ENCODE data around the gene PROSER2.
"Not testable (repeated sequence)": the region's sequence is repeated elsewhere in the genome, so short reads cannot be mapped to it uniquely, and the experiment has no call there.

Gene PROSER2

DNA sequence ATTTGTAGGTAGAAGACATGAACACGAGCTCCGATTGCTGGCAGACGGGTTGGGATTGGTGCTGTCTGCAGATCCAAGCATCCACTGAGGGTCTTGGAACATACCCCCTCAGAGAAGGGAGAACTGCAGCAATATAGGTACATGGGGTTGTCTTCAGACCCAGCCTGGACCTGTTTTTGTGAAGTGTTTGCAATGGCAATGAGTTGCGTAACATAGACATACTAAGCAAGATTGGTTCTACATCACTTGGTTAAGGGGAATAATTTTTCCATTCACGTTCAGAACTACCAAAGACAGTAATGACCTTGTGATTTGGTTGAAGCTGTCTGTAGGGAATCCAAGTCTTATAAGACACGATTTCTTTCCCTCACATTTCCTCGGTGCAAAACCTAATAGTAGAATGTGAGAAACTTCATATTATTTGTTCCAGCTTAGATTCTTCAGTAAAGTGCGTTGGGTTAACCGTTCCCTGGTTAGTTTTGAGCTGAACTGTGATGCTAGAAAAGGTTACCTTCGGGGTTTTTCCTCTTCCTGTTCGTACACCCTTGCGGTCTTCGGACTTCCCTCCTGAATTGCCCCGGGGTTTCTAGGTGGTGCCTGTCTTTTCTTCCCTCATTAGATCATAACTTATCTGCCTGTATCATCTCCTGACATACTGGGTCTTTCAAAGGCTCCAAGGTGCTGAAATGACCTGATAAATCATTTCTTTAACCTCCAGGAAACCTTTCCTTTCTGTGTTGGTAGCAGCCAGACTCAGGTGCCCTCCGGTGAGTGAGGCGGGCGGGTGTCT is 14.4 kb downstream of the PROSER2 start:
- H3K36me3 Mint-ChIP-seq (ENCODE audit: low read depth), result no peaks in the 10 kb centered on the region
- no peak overlapping the region for H3K4me3 Mint-ChIP-seq
- ATAC-seq (peak; percentile 24), DNase-seq (no peak)
- peak overlapping the region; percentile 31 for H3K27ac Mint-ChIP-seq
- H3K4me1 Mint-ChIP-seq, result peaks cover 15% of the 10 kb centered on the region
- H3K27me3 Mint-ChIP-seq, result peaks cover 7% of the 10 kb centered on the region
- H3K9me3 Mint-ChIP-seq, result no peaks in the 10 kb centered on the region

DNA sequence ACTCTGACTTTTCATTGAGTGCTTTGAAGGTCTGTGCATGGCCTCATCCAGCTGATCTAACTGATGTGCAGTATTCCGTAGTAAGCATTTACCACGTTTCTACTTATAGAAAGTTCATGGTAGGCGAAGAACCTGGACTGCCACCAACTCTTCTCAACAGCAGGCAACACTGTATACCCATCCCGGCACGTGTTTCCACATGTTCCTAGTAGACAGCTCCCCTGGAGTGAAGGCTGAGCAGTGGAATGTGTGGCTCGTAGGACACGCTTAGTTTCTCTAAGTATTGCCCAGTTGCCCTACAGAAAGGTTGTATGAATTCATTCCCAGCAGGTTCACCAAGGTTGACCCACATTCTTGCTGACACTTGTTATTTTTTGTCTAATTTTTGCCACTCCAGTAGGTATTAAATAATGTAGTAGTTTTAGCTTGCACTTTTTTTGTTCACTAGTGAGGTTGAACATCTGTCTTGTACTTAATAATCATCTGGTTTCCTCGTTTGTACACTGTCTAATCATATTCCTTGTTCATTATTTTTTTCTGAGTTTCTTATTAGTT is 15.2 kb downstream of the PROSER2 start:
- H3K4me1 Mint-ChIP-seq, result peaks cover 15% of the 10 kb centered on the region
- DNase-seq (no peak), ATAC-seq (no peak)
- no peaks in the 10 kb centered on the region for H3K9me3 Mint-ChIP-seq
- no peak overlapping the region for H3K27ac Mint-ChIP-seq
- H3K36me3 Mint-ChIP-seq (ENCODE audit: low read depth), result no peaks in the 10 kb centered on the region
- H3K27me3 Mint-ChIP-seq, result peaks cover 7% of the 10 kb centered on the region
- H3K4me3 Mint-ChIP-seq, result no peak overlapping the region

DNA sequence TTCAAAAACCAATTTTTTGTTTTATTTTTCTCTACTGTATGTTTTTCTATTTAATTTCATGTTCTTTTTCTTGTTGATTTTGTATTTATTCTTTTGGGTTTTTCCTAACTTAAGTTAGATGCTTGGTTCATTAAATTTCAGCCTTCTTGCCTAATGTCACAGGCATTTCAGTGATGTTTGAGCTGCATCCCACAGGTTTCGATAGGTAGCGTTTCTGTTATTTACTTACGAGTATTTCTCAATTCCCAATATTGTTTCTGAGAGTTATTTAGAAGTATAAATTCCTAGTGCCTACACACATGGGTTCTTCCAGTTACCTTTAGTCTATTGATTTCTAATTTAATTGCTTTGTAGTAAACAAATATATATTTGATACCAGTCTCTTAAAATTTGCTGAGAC is 18.2 kb downstream of the PROSER2 start:
- Mint-ChIP-seq H3K4me3 (no peak overlapping the region), H3K27ac (no peak overlapping the region), H3K36me3 (ENCODE audit: low read depth) (no peaks in the 10 kb centered on the region), H3K9me3 (no peaks in the 10 kb centered on the region), H3K27me3 (peaks cover 12% of the 10 kb centered on the region), H3K4me1 (peaks cover 22% of the 10 kb centered on the region)
- ATAC-seq, result no peak
- DNase-seq, result no peak

GRCh38 chr10:11842411-11842810 is 19.3 kb downstream of the PROSER2 start:
- no peak for DNase-seq
- Mint-ChIP-seq H3K4me3 (no peak overlapping the region), H3K27me3 (peaks cover 16% of the 10 kb centered on the region), H3K36me3 (ENCODE audit: low read depth) (no peaks in the 10 kb centered on the region), H3K4me1 (peaks cover 17% of the 10 kb centered on the region), H3K27ac (no peak overlapping the region), H3K9me3 (no peaks in the 10 kb centered on the region)
- ATAC-seq, result no peak

- H3K27ac Mint-ChIP-seq, result no peak overlapping the region
- DNase-seq (no peak), ATAC-seq (no peak)
- no peak overlapping the region for H3K4me3 Mint-ChIP-seq
- peaks cover 7% of the 10 kb centered on the region for H3K4me1 Mint-ChIP-seq
- H3K9me3 Mint-ChIP-seq, result no peaks in the 10 kb centered on the region
- peaks cover 17% of the 10 kb centered on the region for H3K27me3 Mint-ChIP-seq
- H3K36me3 Mint-ChIP-seq (ENCODE audit: low read depth), result no peaks in the 10 kb centered on the region
These were observed 22.0 kb downstream of the PROSER2 start for GRCh38 chr10:11845113-11845512.

DNA sequence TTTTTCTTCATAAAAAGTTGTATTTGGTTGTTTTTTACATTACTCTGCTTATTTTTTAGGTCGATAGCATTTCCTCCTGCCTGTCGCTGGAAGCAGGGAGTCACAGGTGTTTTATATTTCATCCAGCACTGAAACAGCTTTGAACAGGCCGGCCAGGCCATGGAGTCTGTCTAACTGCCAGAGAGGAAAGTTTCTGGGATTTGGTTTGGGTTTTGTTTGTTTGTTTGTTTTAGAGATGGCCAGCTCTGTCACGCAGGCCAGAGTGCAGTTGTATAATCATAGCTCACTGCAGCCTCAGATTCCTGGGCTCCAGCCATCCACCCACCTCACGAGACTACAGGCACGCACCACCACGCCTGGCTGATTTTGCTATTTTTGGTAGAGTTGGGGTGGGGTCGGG is 23.4 kb downstream of the PROSER2 start:
- DNase-seq (no peak), ATAC-seq (no peak)
- Mint-ChIP-seq H3K27me3 (peaks cover 13% of the 10 kb centered on the region), H3K36me3 (ENCODE audit: low read depth) (no peaks in the 10 kb centered on the region), H3K27ac (no peak overlapping the region), H3K4me1 (peaks cover 7% of the 10 kb centered on the region), H3K9me3 (no peaks in the 10 kb centered on the region), H3K4me3 (no peak overlapping the region)

DNA sequence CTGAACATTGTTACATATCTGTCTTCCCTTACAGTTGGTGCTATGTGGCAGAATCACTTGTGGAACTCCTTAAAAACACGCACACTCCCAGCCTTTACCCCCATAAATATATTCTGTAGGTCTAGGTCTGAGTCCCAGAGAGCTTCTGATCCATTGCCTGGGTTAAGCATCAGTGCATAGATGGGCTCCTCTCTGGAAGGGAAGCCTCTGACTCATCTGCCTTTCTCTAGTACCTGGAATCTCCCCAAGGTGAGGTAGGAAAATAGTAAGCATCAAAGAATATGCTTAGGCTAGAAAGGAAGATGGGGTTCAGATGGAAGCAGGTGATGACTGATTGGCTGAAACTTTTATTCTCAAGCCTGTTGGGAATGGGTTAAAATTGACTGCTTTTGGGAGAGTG is 26.1 kb downstream of the PROSER2 start:
- H3K36me3 Mint-ChIP-seq (ENCODE audit: low read depth), result no peaks in the 10 kb centered on the region
- no peak overlapping the region for H3K27ac Mint-ChIP-seq
- H3K4me1 Mint-ChIP-seq, result peaks cover 7% of the 10 kb centered on the region
- no peak for DNase-seq
- peaks cover 12% of the 10 kb centered on the region for H3K27me3 Mint-ChIP-seq
- no peaks in the 10 kb centered on the region for H3K9me3 Mint-ChIP-seq
- no peak overlapping the region for H3K4me3 Mint-ChIP-seq
- ATAC-seq, result no peak

DNA sequence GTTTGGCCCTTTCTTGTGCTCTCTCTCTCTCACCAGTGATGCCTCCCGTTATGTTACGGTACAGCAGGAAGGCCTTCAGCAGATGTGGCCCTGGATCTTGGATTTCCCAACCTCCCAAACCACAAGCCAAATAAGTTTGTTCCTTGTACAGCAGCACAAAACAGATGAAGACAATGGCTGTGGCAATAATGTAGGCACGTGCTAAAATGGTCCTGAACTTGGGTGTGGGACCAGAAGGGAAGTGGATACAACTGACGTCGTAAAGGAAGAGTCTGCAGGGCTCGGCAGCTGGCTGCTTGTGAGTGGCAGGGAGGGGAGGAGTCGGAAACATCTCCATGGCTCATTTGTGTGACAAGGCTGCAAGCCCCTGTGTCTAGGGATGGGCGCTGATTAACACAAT is 26.8 kb downstream of the PROSER2 start:
- Mint-ChIP-seq H3K4me3 (no peak overlapping the region), H3K9me3 (no peaks in the 10 kb centered on the region), H3K4me1 (peaks cover 7% of the 10 kb centered on the region), H3K27me3 (peaks cover 11% of the 10 kb centered on the region), H3K36me3 (ENCODE audit: low read depth) (no peaks in the 10 kb centered on the region), H3K27ac (no peak overlapping the region)
- ATAC-seq, result no peak
- no peak for DNase-seq

DNA sequence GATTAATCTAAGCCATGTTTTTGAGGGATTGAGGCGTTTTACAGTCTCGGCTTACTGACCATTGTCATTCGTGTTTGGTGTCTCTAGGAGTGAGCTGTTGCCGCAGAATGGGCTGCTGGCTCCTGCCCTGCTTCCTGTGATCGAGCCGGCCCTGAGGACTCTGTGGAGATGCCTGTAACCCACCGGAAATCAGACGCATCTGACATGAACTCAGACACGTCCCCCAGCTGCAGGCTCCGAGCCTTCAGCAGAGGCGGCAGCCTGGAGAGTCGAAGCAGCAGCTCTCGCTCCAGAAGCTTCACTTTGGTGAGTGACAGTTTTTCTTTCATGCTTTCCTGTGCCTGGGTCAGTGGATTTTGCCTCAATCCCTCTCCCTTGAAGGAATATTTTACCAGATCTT is 28.8 kb downstream of the PROSER2 start:
- Mint-ChIP-seq H3K27me3 (peaks cover 4% of the 10 kb centered on the region), H3K36me3 (ENCODE audit: low read depth) (no peaks in the 10 kb centered on the region), H3K4me1 (no peaks in the 10 kb centered on the region), H3K4me3 (no peak overlapping the region), H3K9me3 (no peaks in the 10 kb centered on the region), H3K27ac (no peak overlapping the region)
- no peak for DNase-seq
- no peak for ATAC-seq

DNA sequence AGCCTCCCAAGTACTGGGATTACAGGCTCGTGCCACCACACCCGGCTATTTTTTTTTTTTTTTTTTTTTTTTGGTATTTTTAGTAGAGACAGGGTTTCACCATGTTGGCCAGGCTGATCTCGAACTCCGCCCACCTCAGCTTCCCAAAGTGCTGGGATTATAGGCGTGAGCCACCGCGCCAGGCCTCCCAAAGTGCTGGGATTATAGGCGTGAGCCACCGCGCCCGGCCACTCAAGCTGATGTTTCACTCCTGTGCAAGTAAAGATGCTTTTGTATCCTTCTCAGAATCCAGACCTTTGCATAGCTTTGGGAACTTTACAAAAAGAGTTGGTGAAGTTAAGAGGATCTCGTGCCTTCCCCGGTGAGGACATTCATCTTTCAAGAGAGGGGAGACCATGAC is 29.5 kb downstream of the PROSER2 start:
- H3K4me3 Mint-ChIP-seq; H3K36me3 Mint-ChIP-seq (ENCODE audit: low read depth); DNase-seq; ATAC-seq; H3K27me3 Mint-ChIP-seq; H3K27ac Mint-ChIP-seq; H3K9me3 Mint-ChIP-seq; H3K4me1 Mint-ChIP-seq: not testable (repeated sequence)

GRCh38 chr10:11853468-11853867 is 30.3 kb downstream of the PROSER2 start:
- no peak for ATAC-seq
- Mint-ChIP-seq H3K27ac (no peak overlapping the region), H3K4me3 (no peak overlapping the region), H3K9me3 (no peaks in the 10 kb centered on the region), H3K36me3 (ENCODE audit: low read depth) (no peaks in the 10 kb centered on the region), H3K27me3 (no peaks in the 10 kb centered on the region), H3K4me1 (no peaks in the 10 kb centered on the region)
- no peak for DNase-seq

DNA sequence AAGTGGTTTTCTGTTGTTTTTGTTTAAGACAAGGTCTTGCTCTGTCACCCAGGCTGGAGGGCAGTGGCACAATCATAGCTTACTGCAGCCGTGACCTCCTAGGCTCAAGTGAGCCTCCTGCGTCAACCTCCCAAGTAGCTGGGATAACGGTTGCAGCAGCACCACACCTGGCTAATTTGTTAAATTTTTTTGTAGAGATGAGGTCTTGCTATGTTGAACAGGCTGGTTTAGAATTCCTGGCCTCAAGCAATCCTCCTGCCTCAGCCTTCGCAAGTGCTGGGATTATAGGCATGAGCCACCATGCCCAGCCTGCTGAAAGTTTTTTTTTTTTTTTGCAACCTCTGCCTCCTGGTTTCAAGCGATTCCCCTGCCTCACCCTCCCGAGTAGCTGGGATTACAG is 31.1 kb downstream of the PROSER2 start:
- Mint-ChIP-seq H3K4me3 (no peak overlapping the region), H3K27ac (no peak overlapping the region), H3K36me3 (ENCODE audit: low read depth) (no peaks in the 10 kb centered on the region), H3K4me1 (no peaks in the 10 kb centered on the region), H3K27me3 (no peaks in the 10 kb centered on the region), H3K9me3 (no peaks in the 10 kb centered on the region)
- ATAC-seq (no peak), DNase-seq (no peak)

GRCh38 chr10:11856089-11856488 is 32.9 kb downstream of the PROSER2 start:
- no peaks in the 10 kb centered on the region for H3K36me3 Mint-ChIP-seq (ENCODE audit: low read depth)
- ATAC-seq, result no peak

GRCh38 chr10:11856678-11857077 is 33.5 kb downstream of the PROSER2 start:
- Mint-ChIP-seq H3K36me3 (ENCODE audit: low read depth) (no peaks in the 10 kb centered on the region), H3K9me3 (no peaks in the 10 kb centered on the region), H3K27ac (no peak overlapping the region), H3K27me3 (no peaks in the 10 kb centered on the region), H3K4me1 (no peaks in the 10 kb centered on the region), H3K4me3 (no peak overlapping the region)
- ATAC-seq (no peak), DNase-seq (no peak)

More at GRCh38 chr10:11856089-11856488, 32.9 kb downstream of the PROSER2 start:
- Mint-ChIP-seq H3K27ac (no peak overlapping the region), H3K9me3 (no peaks in the 10 kb centered on the region), H3K27me3 (no peaks in the 10 kb centered on the region), H3K4me3 (no peak overlapping the region), H3K4me1 (no peaks in the 10 kb centered on the region)
- no peak for DNase-seq

DNA sequence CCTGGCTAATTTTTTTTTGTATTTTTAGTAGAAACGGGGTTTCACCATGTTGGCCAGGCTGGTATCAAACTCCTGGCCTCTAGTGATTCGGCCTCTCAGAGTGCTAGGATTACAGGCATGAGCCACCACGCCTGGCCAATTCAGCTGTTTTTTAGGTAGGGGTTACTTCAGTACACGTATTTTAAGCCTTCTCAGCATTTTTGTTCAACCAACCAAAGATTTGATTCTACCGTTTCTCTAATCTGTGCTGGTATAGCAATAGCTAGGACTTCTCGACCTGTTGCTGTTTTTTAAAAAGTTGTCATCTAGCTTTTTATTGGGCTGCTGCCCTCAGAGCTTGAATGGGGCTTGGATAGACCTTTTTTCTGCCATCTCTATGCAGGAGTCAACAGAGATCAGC is 34.9 kb downstream of the PROSER2 start:
- Mint-ChIP-seq H3K36me3 (ENCODE audit: low read depth) (no peaks in the 10 kb centered on the region), H3K27me3 (no peaks in the 10 kb centered on the region), H3K4me3 (no peak overlapping the region), H3K9me3 (no peaks in the 10 kb centered on the region), H3K4me1 (peaks cover 9% of the 10 kb centered on the region), H3K27ac (no peak overlapping the region)
- ATAC-seq (no peak), DNase-seq (no peak)
